Nephron progenitor cell (in vitro differentiated cells): ENCODE data around the gene RETN.
A peak's percentile ranks its signal among the peaks of the same experiment; 100 is the strongest.

Experiments
- DNase-seq: peaks from one replicate; pipeline ENCODE4 v3.0.0; 2021
- H3K27ac Mint-ChIP-seq: 2 replicates; pipeline ENCODE4 v1.8.0; 2021; ENCODE audit warnings: mild to moderate bottlenecking, moderate library complexity, mixed read lengths
- H3K27me3 Mint-ChIP-seq: 2 replicates; pipeline ENCODE4 v1.8.0; 2021; ENCODE audit warnings: mild to moderate bottlenecking, low read depth, mixed read lengths; ENCODE audit not compliant: poor library complexity
- H3K36me3 Mint-ChIP-seq: 2 replicates; pipeline ENCODE4 v1.8.0; 2021; ENCODE audit warnings: low read depth, mixed read lengths
- H3K4me1 Mint-ChIP-seq: 2 replicates; pipeline ENCODE4 v1.8.0; 2021; ENCODE audit warnings: mixed read lengths
- H3K4me3 Mint-ChIP-seq: 2 replicates; pipeline ENCODE4 v1.8.0; 2021; ENCODE audit warnings: mild to moderate bottlenecking, moderate library complexity, mixed read lengths
- H3K9me3 Mint-ChIP-seq: 2 replicates; pipeline ENCODE4 v1.8.0; 2021; ENCODE audit warnings: mild to moderate bottlenecking, moderate library complexity, mixed read lengths
- CTCF ChIP-seq: fragments of 200-600 bp; sonication (generic); IDR thresholded peaks from 2 replicates; pipeline ENCODE4 v1.5.0; 2021; ENCODE audit warnings: antibody characterized with exemption

RETN gene

GRCh38 chr19:7676854-7677253 is 8.0 kb downstream of the RETN start, which contains the start of gene MCEMP1:
TSS of gene MCEMP1 (plus strand) at chr19:7677090. CDS start at chr19:7677121, 31 bp downstream.
- Mint-ChIP-seq H3K27me3 (peaks cover 72% of the 10 kb centered on the region), H3K4me3 (no peak within 1 kb of the TSS), H3K9me3 (peaks cover 15% of the 10 kb centered on the region), H3K36me3 (no peaks in the 10 kb centered on the region), H3K4me1 (peaks cover 30% of the 10 kb centered on the region), H3K27ac (no peak within 1 kb of the TSS)
- DNase-seq = no peak
- no peak for TF ChIP-seq CTCF

GRCh38 chr19:7677669-7678311 is 8.9 kb downstream of the RETN start:
- Mint-ChIP-seq H3K36me3 (peaks cover 4% of the 10 kb centered on the region), H3K4me1 (peaks cover 31% of the 10 kb centered on the region), H3K27ac (no peak overlapping the region), H3K27me3 (peaks cover 64% of the 10 kb centered on the region), H3K4me3 (no peak overlapping the region), H3K9me3 (peaks cover 15% of the 10 kb centered on the region)
- TF ChIP-seq CTCF = no peak
- no peak for DNase-seq

GRCh38 chr19:7678971-7679751 is 10.3 kb downstream of the RETN start:
- H3K9me3 Mint-ChIP-seq = peaks cover 6% of the 10 kb centered on the region
- TF ChIP-seq CTCF = no peak
- no peak overlapping the region for H3K27ac Mint-ChIP-seq
- DNase-seq = no peak
- peaks cover 17% of the 10 kb centered on the region for H3K36me3 Mint-ChIP-seq
- peak overlapping the region; percentile 21 for H3K4me3 Mint-ChIP-seq
- peaks cover 50% of the 10 kb centered on the region for H3K27me3 Mint-ChIP-seq
- H3K4me1 Mint-ChIP-seq = peaks cover 31% of the 10 kb centered on the region

- no peak for DNase-seq
- no peaks in the 10 kb centered on the region for H3K9me3 Mint-ChIP-seq
- peaks cover 42% of the 10 kb centered on the region for H3K27me3 Mint-ChIP-seq
- H3K4me1 Mint-ChIP-seq = peaks cover 31% of the 10 kb centered on the region
- H3K36me3 Mint-ChIP-seq = peaks cover 17% of the 10 kb centered on the region
- TF ChIP-seq CTCF = no peak
- H3K27ac Mint-ChIP-seq = no peak overlapping the region
- peak overlapping the region; percentile 64 for H3K4me3 Mint-ChIP-seq
These were observed 11.1 kb downstream of the RETN start for GRCh38 chr19:7679771-7680605.

- Mint-ChIP-seq H3K36me3 (peaks cover 25% of the 10 kb centered on the region), H3K9me3 (no peaks in the 10 kb centered on the region), H3K27ac (no peak within 1 kb of the TSS), H3K4me1 (peaks cover 39% of the 10 kb centered on the region), H3K4me3 (peak within 1 kb of the TSS; percentile 89), H3K27me3 (peaks cover 38% of the 10 kb centered on the region)
- TF ChIP-seq CTCF = peak; percentile 78
- peak; percentile 92 for DNase-seq
These were observed 11.9 kb downstream of the RETN start, which contains the start of gene TRAPPC5 for GRCh38 chr19:7680606-7681339. TSS of gene TRAPPC5 (plus strand) at chr19:7680833. CDS start at chr19:7682254, 1,421 bp downstream.
